GM23338 (cell line): ENCODE measurements around the gene SFXN5. TPM values are rescaled to one million over a fixed set of nuclear protein-coding genes. Genes with fewer than 3 reads are reported as not detected.

Experiments used
- ATAC-seq: fragments of 200-7000 bp; cut with Tn5 transposase; 3 replicates; pipeline ENCODE4 v1.9.1; 2020
- DNase-seq: peaks from one replicate; pipeline ENCODE4 v3.0.0-alpha.2; 2015; ENCODE audit warnings: low spot score
- H2AFZ ChIP-seq: fragments of 200-600 bp; sonication (generic); 2 replicates; pipeline ENCODE4 v1.8.0; 2016; ENCODE audit warnings: antibody characterized with exemption, mild to moderate bottlenecking, moderate library complexity
- H3F3A ChIP-seq: fragments of 200-600 bp; sonication (generic); replicated peaks from 2 replicates; pipeline ENCODE4 v1.8.0; 2017; ENCODE audit warnings: antibody characterized with exemption, mixed run types, low read depth
- H3K27ac ChIP-seq: fragments of 200-600 bp; sonication (generic); 2 replicates; pipeline ENCODE4 v1.6.1; 2016; ENCODE audit warnings: low read depth
- H3K27me3 ChIP-seq: fragments of 200-600 bp; sonication (generic); 2 replicates; pipeline ENCODE4 v1.8.0; 2016; ENCODE audit warnings: mild to moderate bottlenecking, mixed run types, moderate library complexity; ENCODE audit not compliant: insufficient read depth
- H3K36me3 ChIP-seq: fragments of 200-600 bp; sonication (generic); 2 replicates; pipeline ENCODE4 v1.8.0; 2016; ENCODE audit warnings: mild to moderate bottlenecking; ENCODE audit not compliant: insufficient read depth
- H3K4me1 ChIP-seq: fragments of 200-600 bp; sonication (generic); 2 replicates; pipeline ENCODE4 v1.8.0; 2016; ENCODE audit warnings: mild to moderate bottlenecking, moderate library complexity; ENCODE audit not compliant: insufficient read depth
- H3K4me2 ChIP-seq: fragments of 200-600 bp; sonication (generic); 2 replicates; pipeline ENCODE4 v1.7.1; 2017; ENCODE audit warnings: mixed run types
- H3K4me3 ChIP-seq: fragments of 200-600 bp; sonication (generic); 2 replicates; pipeline ENCODE4 v1.6.1; 2016; ENCODE audit warnings: mixed run types
- H3K79me2 ChIP-seq: fragments of 200-600 bp; sonication (generic); replicated peaks from 2 replicates; pipeline ENCODE4 v1.8.0; 2017; ENCODE audit warnings: mild to moderate bottlenecking; ENCODE audit not compliant: insufficient read depth
- H3K9me2 ChIP-seq: fragments of 200-600 bp; sonication (generic); 2 replicates; pipeline ENCODE4 v1.8.0; 2017; ENCODE audit not compliant: insufficient read depth
- H4K20me1 ChIP-seq: fragments of 200-600 bp; sonication (generic); replicated peaks from 2 replicates; pipeline ENCODE4 v1.8.0; 2017; ENCODE audit warnings: mild to moderate bottlenecking; ENCODE audit not compliant: insufficient read depth
- H3K27ac Mint-ChIP-seq: 2 replicates; pipeline ENCODE4 v1.8.0; 2020; ENCODE audit warnings: inconsistent platforms, mild to moderate bottlenecking, moderate library complexity, mixed read lengths
- H3K27me3 Mint-ChIP-seq: 3 replicates; pipeline ENCODE4 v1.8.0; 2022; ENCODE audit warnings: low read depth, mild to moderate bottlenecking, moderate library complexity, mixed read lengths, inconsistent platforms; ENCODE audit not compliant: insufficient read depth, poor library complexity
- H3K36me3 Mint-ChIP-seq: 3 replicates; pipeline ENCODE4 v1.8.0; 2021; ENCODE audit warnings: low read depth, mild to moderate bottlenecking, inconsistent platforms, moderate library complexity, mixed read lengths
- H3K4me1 Mint-ChIP-seq: 3 replicates; pipeline ENCODE4 v1.8.0; 2020; ENCODE audit warnings: mild to moderate bottlenecking, inconsistent platforms, mixed read lengths
- H3K4me3 Mint-ChIP-seq: 3 replicates; pipeline ENCODE4 v1.8.0; 2021; ENCODE audit warnings: moderate library complexity, mild to moderate bottlenecking, inconsistent platforms, mixed read lengths
- H3K9me3 Mint-ChIP-seq: 3 replicates; pipeline ENCODE4 v1.8.0; 2020; ENCODE audit warnings: moderate library complexity, mild to moderate bottlenecking, inconsistent platforms, mixed read lengths
- CREB1 ChIP-seq: fragments of 250-450 bp; sonication (Bioruptor Pico); IDR thresholded peaks from 2 replicates; pipeline ENCODE4 v1.5.0; 2020; ENCODE audit warnings: low read depth, mild to moderate bottlenecking, moderate library complexity
- ETS1 ChIP-seq: IDR thresholded peaks from 2 replicates; pipeline ENCODE4 v1.6.1; 2016; ENCODE audit warnings: antibody characterized with exemption
- EZH2phosphoT487 ChIP-seq: fragments of 200-600 bp; sonication (generic); IDR thresholded peaks from one replicate; pipeline ENCODE4 v1.8.1; 2018; ENCODE audit warnings: antibody characterized with exemption; ENCODE audit not compliant: unreplicated experiment
- JUNB ChIP-seq: IDR thresholded peaks from one replicate; pipeline ENCODE4 v1.6.1; 2016; ENCODE audit warnings: antibody characterized with exemption; ENCODE audit not compliant: unreplicated experiment
- NANOG ChIP-seq: IDR thresholded peaks from 2 replicates; pipeline ENCODE4 v1.6.1; 2016; ENCODE audit warnings: antibody characterized with exemption, borderline replicate concordance
- REST ChIP-seq: IDR thresholded peaks from one replicate; pipeline ENCODE4 v1.6.1; 2018; ENCODE audit warnings: antibody characterized with exemption; ENCODE audit not compliant: unreplicated experiment
- STAT1 ChIP-seq: IDR thresholded peaks from one replicate; pipeline ENCODE4 v1.6.1; 2016; ENCODE audit warnings: antibody characterized with exemption; ENCODE audit not compliant: unreplicated experiment
- ZNF114 ChIP-seq: fragments of 250-450 bp; sonication (Bioruptor Pico); IDR thresholded peaks from 2 replicates; pipeline ENCODE4 v1.5.0; 2020; ENCODE audit warnings: mild to moderate bottlenecking, moderate library complexity
- ZNF331 ChIP-seq: fragments of 250-450 bp; sonication (Bioruptor Pico); IDR thresholded peaks from 2 replicates; pipeline ENCODE4 v1.5.0; 2020; ENCODE audit warnings: low read depth, mild to moderate bottlenecking, moderate library complexity
- polyA plus RNA-seq: library from polyadenylated mRNA; unstranded; fragments of >200 nt; fragmentation: Nextera tagmentation; extraction: Ambion mirVana; gene quantifications from 2 replicates; pipeline ENCODE4 v1.2.1, GENCODE V29; 2016
- total RNA-seq: library from RNA; depleted of rRNA; stranded (reverse); fragments of >200 nt; shearing (Covaris generic); gene quantifications from 2 replicates; pipeline ENCODE4 v1.2.3, GENCODE V29; 2014
- TF ChIP-seq, protein P1 (sequence below), 2 experiments: fragments of 200-600 bp in 1 of 2; sonication (generic) in 1 of 2; conservative IDR thresholded peaks; 2 replicates each; pipeline versions ENCODE4 v1.5.1 to v1.6.1; 2016 to 2017; ENCODE audit warnings: antibody characterized with exemption in 2 of 2, low read depth in 2 of 2, mild to moderate bottlenecking in 2 of 2, moderate library complexity in 1 of 2
- TF ChIP-seq, protein P2 (sequence below): fragments of 250-450 bp; sonication (Bioruptor Pico); IDR thresholded peaks from 2 replicates; pipeline ENCODE4 v1.5.0; 2020; ENCODE audit warnings: mild to moderate bottlenecking, moderate library complexity

The SFXN5 gene
- total and polyA plus RNA-seq, 2 experiments from 2014 or later: 23.6 to 25.8 TPM

- Mint-ChIP-seq H3K27ac (no peak overlapping the region), H3K4me3 (no peak overlapping the region), H3K36me3 (no peaks in the 10 kb centered on the region), H3K4me1 (peaks cover 24% of the 10 kb centered on the region), H3K9me3 (no peaks in the 10 kb centered on the region), H3K27me3 (peaks cover 20% of the 10 kb centered on the region)
- Histone ChIP-seq H3K79me2 (no peaks in the 10 kb centered on the region), H3K4me1 (peaks cover 23% of the 10 kb centered on the region), H3K27ac (no peak overlapping the region), H3K27me3 (peaks cover 53% of the 10 kb centered on the region), H3F3A (no peaks in the 10 kb centered on the region), H3K9me2 (no peaks in the 10 kb centered on the region), H3K36me3 (no peaks in the 10 kb centered on the region), H2AFZ (no peak overlapping the region; the same call in 1 of the 2 replicates), H3K4me2 (no peak overlapping the region), H4K20me1 (no peaks in the 10 kb centered on the region), H3K4me3 (no peak overlapping the region)
- TF ChIP-seq ZNF331 (CRISPR knock-in tag) (no peak), EZH2phosphoT487 (no peak), JUNB (no peak), NANOG (no peak), STAT1 (no peak), REST (no peak), CREB1 (CRISPR knock-in tag) (no peak), ZNF114 (no peak), ETS1 (no peak)
- TF ChIP-seq, protein P1, sequence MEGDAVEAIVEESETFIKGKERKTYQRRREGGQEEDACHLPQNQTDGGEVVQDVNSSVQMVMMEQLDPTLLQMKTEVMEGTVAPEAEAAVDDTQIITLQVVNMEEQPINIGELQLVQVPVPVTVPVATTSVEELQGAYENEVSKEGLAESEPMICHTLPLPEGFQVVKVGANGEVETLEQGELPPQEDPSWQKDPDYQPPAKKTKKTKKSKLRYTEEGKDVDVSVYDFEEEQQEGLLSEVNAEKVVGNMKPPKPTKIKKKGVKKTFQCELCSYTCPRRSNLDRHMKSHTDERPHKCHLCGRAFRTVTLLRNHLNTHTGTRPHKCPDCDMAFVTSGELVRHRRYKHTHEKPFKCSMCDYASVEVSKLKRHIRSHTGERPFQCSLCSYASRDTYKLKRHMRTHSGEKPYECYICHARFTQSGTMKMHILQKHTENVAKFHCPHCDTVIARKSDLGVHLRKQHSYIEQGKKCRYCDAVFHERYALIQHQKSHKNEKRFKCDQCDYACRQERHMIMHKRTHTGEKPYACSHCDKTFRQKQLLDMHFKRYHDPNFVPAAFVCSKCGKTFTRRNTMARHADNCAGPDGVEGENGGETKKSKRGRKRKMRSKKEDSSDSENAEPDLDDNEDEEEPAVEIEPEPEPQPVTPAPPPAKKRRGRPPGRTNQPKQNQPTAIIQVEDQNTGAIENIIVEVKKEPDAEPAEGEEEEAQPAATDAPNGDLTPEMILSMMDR (conservative IDR thresholded peaks at IDR 0.05; ENCODE audit: low read depth in 2 of 2): no peak
- TF ChIP-seq, protein P2, sequence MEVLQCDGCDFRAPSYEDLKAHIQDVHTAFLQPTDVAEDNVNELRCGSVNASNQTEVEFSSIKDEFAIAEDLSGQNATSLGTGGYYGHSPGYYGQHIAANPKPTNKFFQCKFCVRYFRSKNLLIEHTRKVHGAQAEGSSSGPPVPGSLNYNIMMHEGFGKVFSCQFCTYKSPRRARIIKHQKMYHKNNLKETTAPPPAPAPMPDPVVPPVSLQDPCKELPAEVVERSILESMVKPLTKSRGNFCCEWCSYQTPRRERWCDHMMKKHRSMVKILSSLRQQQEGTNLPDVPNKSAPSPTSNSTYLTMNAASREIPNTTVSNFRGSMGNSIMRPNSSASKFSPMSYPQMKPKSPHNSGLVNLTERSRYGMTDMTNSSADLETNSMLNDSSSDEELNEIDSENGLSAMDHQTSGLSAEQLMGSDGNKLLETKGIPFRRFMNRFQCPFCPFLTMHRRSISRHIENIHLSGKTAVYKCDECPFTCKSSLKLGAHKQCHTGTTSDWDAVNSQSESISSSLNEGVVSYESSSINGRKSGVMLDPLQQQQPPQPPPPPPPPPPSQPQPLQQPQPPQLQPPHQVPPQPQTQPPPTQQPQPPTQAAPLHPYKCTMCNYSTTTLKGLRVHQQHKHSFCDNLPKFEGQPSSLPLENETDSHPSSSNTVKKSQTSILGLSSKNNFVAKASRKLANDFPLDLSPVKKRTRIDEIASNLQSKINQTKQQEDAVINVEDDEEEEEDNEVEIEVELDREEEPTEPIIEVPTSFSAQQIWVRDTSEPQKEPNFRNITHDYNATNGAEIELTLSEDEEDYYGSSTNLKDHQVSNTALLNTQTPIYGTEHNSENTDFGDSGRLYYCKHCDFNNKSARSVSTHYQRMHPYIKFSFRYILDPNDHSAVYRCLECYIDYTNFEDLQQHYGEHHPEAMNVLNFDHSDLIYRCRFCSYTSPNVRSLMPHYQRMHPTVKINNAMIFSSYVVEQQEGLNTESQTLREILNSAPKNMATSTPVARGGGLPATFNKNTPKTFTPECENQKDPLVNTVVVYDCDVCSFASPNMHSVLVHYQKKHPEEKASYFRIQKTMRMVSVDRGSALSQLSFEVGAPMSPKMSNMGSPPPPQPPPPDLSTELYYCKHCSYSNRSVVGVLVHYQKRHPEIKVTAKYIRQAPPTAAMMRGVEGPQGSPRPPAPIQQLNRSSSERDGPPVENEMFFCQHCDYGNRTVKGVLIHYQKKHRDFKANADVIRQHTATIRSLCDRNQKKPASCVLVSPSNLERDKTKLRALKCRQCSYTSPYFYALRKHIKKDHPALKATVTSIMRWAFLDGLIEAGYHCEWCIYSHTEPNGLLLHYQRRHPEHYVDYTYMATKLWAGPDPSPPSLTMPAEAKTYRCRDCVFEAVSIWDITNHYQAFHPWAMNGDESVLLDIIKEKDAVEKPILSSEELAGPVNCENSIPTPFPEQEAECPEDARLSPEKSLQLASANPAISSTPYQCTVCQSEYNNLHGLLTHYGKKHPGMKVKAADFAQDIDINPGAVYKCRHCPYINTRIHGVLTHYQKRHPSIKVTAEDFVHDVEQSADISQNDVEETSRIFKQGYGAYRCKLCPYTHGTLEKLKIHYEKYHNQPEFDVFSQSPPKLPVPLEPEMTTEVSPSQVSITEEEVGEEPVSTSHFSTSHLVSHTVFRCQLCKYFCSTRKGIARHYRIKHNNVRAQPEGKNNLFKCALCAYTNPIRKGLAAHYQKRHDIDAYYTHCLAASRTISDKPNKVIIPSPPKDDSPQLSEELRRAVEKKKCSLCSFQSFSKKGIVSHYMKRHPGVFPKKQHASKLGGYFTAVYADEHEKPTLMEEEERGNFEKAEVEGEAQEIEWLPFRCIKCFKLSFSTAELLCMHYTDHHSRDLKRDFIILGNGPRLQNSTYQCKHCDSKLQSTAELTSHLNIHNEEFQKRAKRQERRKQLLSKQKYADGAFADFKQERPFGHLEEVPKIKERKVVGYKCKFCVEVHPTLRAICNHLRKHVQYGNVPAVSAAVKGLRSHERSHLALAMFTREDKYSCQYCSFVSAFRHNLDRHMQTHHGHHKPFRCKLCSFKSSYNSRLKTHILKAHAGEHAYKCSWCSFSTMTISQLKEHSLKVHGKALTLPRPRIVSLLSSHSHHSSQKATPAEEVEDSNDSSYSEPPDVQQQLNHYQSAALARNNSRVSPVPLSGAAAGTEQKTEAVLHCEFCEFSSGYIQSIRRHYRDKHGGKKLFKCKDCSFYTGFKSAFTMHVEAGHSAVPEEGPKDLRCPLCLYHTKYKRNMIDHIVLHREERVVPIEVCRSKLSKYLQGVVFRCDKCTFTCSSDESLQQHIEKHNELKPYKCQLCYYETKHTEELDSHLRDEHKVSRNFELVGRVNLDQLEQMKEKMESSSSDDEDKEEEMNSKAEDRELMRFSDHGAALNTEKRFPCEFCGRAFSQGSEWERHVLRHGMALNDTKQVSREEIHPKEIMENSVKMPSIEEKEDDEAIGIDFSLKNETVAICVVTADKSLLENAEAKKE (CRISPR knock-in tag): no peak
- no peak for DNase-seq
- ATAC-seq: no peak
These were observed 173.5 kb downstream of the SFXN5 start for GRCh38 chr2:72897785-72898584.
